GF-D8 (cell line): ENCODE results near the gene CHD8.

ENCODE experiments used
- DNase-seq: peaks from one replicate; lab custom pipeline; 2025; lab: John Stamatoyannopoulos, UW

CHD8 gene

GRCh38 chr14:21437063-21437901, 18.6 kb downstream of the CHD8 start:
- DNase-seq, result peak; percentile 88

- DNase-seq, result no peak
Measured at GRCh38 chr14:21436567-21437062, 19.3 kb downstream of the CHD8 start.

- DNase-seq, result no peak
Measured at GRCh38 chr14:21431126-21431525, 24.8 kb downstream of the CHD8 start.

DNA sequence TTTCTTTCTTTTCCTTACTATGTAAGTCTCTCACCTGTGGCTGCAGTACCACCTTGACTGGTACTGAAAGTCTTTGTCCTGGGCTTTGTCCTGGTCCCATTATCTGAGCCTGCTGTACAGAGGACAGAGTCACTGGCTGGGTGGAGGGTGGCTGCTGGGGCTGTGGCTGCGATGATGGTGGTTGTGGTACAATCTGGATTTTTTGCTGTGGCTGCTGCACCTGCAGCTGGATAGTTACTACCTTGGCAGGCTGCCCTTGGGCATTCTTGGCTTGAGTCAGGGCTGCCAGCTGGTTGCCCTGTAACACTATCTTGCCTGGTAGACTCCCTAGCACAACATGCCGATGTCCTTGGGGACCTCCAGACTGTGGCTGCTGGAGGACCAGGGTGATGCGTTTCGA, 27.0 kb downstream of the CHD8 start:
- DNase-seq, result no peak

GRCh38 chr14:21426692-21427091, 29.2 kb downstream of the CHD8 start:
- no peak for DNase-seq

GRCh38 chr14:21419528-21419927, 36.4 kb downstream of the CHD8 start:
- DNase-seq, result no peak

DNA sequence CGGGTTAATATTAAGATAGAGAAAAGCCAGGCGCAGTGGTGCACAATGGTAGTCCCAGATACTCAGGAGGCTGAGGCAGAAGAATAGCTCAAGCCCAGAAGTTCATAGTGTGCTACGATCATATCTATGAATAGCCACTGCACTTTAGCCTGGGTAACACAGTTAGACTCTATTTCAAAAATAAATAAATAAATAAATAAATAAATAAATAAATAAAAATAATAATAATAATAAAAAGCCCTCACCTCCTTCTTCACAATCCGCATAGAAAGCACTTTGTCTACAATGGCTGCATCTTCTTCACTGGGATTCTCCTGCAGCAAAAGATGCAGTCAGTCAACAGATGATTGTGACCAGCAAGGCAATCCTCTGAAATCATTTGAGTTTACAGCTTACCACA, 40.6 kb downstream of the CHD8 start:
- no peak for DNase-seq

GRCh38 chr14:21414137-21414631, 41.7 kb downstream of the CHD8 start:
- no peak for DNase-seq

DNA sequence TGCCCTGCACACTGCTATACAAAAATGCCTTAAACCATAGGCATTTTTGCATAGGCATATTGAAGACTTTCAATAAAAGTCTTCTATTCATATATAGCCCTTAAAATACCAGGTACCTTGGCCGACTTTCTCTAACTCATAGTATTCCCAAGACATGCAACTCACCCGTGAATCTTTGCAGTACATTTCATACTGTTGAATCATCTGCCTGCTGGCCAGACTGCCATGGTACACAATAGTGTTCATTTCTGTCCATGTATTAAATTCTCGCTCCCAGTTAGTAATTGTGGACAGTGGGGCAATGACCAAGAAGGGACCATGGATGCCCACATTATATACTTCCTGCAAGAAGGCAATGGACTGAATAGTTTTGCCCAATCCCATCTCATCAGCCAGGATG, 47.8 kb downstream of the CHD8 start:
- no peak for DNase-seq

DNA sequence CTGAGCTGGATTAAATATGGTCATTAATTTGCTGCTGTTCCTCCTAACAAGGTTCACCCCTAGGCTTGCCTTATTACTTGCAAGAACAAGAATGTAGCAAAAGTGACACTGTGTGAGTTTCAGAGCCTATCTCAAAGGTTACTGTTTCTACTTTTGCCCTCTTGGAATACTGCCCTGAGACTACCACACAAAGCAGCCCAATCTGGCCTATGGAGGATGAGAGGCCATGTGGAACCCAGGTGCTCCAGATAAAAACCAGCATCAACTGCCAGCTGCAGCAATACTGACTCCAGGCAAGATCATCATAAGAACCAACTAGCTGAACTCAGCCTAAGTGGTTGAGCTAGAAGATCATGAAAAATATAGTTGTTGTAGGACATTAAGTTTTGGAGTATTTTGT, 49.7 kb downstream of the CHD8 start:
- no peak for DNase-seq

GRCh38 chr14:21405097-21405496, 50.8 kb downstream of the CHD8 start:
- DNase-seq, result no peak

DNA sequence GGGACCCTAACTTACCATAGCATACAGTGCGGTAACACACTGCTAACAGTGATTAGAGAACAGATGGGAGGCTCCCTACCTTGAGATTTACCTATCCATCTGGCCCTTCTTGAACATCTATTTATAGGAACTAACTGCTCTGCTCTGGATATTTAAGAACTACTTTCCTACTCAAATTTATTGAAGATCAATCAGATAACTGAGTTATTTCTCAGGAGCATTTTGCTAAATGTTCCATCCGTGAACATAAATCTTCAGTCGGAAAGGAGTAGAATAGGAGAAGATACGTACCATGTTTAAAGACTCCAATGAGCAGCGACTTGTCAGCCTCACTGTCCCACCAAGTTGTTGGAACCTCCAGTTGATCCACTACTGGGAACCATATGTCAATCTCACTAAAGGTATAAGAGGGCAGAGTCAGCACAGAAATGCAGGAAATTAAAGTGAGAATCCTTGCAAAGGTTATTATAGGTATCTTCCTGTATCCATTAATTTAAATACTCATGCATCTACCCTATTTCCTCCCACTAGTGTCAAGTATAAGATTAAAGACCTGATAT, 56.5 kb downstream of the CHD8 start:
- no peak for DNase-seq

DNA sequence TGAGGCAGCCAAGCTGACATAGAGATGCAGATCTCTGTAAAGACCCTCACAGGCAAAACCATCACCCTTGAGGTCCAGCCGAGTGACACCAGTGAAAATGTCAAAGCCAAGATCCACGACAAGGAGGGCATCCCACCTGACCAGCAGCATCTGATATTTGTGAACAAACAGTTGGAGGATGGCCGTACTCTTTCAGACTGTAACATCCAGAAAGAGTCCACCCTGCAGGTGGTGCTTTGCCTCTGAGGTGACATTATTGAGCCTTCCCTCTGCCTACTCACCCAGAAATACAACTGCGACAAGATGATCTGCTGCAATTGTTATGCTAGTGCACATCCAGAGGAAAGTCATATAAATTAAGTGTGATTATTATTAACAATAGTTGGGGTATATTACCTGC, 57.0 kb downstream of the CHD8 start:
- DNase-seq, result no peak

DNA sequence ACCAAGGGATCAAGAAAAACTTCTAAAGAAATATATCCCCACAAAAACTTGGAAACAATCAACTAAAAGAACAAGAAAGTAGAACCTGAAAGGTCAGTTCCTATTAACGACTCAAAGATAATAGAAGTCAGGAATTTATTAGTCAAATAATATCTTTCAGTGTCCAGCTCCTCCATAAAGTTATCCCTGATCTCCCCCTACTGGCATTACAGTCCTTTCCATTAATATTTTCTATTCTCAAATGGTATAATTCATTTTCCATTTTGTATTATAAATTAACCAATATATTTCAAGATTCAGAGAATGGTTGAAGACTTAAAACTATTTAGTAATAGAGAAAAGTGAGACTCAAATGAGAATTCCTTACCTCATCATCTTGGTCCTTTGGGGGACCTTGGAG, 60.5 kb downstream of the CHD8 start:
- no peak for DNase-seq

DNA sequence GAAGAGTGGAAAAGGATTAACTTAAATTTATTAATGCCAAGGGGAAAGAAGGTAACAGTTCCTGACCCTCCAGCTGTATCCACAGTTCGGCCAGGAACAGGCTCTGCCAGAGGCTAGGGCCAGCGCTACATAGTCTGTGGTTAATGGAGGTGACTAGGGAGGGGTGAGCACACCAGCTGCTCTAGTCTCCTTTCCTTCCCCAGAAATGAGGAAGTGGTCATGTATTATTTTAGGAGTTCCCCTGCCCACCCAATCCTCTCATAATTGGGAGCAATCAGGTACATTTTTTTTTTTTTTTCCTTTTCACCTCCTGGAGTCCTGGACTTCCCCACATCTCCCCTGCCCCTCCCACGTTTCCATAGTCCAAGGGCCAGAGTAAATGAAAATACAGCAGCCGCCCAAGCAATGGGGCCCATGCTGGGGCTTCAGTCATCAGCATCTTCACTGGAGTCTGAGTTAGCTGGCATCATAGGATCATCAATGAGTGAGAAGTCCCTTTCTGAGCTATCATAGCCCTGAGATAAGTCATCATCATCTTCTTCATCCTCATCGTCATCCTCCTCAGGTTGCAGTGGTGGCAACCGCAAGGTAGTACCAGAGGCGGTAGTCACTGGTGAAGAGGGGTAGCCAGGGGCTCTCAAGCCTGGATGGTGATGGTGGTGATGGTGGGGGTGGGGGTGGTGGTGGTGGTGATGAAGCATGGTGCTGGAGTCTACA, 70.6 kb downstream of the CHD8 start:
- DNase-seq, result peak; percentile 66

DNA sequence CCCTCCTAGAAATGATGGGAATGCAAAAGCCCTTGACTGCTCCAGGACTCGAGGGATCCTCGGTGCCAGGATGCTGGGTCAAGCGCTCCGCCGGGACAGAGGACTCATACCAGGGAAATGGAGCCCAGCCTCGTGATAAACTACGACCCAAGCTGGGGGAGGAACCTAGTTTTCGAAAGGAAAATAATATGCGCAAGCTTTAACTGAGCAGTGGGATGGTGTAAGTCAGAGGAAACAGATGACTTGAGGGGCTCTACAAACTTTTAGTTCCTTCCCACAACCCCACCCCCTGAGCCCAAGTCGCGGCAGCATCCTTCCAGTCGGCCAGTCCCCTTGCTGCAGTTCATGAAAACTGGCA, 71.5 kb downstream of the CHD8 start:
- DNase-seq, result peak; percentile 41

DNA sequence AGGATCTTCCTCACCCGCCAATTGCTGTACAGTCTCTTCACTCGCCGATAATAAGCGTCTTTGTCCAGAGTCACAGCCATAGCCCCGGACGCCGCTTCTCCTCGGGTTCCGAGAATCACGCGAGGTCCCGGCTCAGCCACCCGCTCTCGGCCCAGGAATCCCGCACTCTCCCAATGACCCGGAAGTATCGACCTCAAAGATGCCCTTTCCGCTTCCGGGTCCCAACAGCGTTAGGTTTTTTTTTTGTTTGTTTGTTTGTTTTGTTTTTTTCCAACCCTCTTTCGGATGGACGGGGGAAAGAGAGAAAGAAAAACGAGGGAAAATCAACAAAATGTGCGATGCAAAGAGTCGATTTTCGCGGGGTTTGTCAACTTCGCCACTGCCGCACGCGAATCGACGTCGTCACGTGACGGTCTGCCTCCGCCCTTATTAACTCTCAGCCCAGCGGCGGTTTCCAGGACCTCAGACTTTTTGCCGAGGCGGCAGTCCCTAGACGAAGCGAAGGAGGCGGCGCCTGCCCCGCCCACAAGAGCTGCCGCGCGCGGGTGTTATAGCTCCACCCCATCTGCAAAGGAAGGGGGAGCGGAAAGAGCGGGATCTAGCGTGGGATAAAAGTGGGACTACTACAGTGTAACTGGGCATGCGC, 72.0 kb downstream of the CHD8 start, which contains the start of gene SUPT16H:
Gene SUPT16H, minus strand, starts transcription at position 172 of the 646 bp plus-strand sequence. Its CDS starts 92 bp downstream, at position 80.
- DNase-seq, result peak; percentile 83

GRCh38 chr14:21382886-21383847, 72.8 kb downstream of the CHD8 start:
- DNase-seq, result peak; percentile 19

DNA sequence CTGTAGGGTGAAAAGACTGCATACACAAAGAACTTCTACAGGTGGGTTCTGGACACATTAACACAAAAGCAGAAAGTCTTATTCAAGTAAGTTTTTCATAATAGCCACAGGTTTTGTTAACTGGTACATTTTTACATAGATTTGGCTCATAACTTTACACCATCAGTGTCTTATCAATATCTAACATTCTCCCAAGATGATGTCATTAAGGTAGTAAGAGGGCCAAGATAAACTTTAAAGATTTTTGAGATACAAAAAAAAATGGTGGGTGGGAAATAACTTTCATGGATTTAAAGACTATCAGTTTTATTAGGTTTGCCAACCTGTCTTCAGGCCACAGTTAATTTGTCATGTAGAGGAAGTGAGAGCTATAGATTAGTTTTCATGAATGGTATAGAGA, 73.8 kb downstream of the CHD8 start:
- DNase-seq, result no peak

GRCh38 chr14:21379338-21379737, 76.6 kb downstream of the CHD8 start:
- DNase-seq, result no peak

- no peak for DNase-seq
Measured at GRCh38 chr14:21373980-21374379, 81.9 kb downstream of the CHD8 start.
